Hematopoietic multipotent progenitor cell treated with erythropoietin and hydrocortisone succinate and interleukin-3 and kit ligand, for 8 days (in vitro differentiated cells): ENCODE data around the gene LRRC32.

Experiments used
- DNase-seq: peaks from one replicate; pipeline ENCODE4 v3.0.0-alpha.2; 2015

Gene LRRC32, protein sequence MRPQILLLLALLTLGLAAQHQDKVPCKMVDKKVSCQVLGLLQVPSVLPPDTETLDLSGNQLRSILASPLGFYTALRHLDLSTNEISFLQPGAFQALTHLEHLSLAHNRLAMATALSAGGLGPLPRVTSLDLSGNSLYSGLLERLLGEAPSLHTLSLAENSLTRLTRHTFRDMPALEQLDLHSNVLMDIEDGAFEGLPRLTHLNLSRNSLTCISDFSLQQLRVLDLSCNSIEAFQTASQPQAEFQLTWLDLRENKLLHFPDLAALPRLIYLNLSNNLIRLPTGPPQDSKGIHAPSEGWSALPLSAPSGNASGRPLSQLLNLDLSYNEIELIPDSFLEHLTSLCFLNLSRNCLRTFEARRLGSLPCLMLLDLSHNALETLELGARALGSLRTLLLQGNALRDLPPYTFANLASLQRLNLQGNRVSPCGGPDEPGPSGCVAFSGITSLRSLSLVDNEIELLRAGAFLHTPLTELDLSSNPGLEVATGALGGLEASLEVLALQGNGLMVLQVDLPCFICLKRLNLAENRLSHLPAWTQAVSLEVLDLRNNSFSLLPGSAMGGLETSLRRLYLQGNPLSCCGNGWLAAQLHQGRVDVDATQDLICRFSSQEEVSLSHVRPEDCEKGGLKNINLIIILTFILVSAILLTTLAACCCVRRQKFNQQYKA

DNA sequence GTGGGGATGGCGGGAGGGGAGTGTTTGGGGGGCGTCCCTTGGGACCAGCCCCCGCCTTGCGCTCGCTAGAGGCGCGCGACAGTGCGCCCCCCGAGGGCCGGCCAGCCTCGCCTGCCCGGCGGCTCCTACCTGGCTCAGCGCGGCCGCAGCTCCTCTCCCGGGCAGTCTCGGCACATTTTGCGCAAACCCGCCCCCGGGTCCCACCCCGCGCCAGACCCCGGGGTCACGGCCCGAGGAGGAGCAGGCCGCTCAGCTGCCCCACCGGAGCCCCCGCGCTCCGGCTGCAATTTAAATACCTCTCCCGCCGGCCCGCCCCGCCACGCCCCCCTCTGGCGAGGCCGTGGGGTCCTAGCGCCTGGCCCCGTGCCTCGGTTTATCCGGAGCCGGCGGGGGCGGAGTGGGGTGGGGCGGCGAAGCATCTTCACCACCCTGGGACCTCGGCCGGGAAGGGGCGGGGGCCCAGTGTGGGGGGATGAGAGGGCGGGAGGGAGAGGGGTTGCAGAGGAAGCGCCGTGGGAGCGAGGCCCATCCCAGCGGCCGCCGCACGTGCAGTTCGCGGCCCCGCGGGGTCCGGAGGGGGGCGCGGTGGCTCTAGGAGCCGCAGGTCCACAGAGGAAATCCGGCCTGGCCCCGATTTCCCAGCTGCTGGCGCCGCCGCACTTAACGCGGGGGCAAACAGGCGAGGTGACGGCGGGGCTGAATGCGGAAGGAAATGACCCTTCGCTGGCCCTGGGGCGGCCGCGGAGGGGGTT, at the start of gene LRRC32:
LRRC32 (minus strand) TSS at position 263 of the 752 bp plus-strand sequence. CDS start 4,793 bp downstream, outside the sequence.
- DNase-seq: no peak

DNA sequence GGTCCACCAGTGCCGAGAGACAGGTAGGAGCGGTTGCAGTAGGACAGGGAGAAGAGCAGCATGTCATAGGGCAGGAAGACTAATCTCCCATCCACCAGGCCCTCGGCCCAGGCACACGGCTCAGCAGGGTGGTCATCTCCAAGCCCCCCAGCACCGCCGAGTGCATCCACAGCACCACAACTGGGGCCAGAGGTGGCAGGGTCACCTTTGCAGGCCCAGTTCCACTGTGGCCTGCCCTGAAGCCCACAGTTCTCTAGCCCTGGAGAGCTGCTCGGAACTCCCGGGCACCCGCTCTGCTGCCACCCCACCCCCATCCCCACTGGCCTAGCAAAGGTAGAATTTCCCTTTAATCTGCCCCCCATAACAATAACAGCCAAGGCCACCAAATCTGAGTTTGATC, 49.1 kb upstream of the LRRC32 start:
- no peak for DNase-seq

GRCh38 chr11:76719281-76719680, 48.7 kb upstream of the LRRC32 start:
- no peak for DNase-seq

GRCh38 chr11:76717816-76718215, 47.3 kb upstream of the LRRC32 start:
- no peak for DNase-seq

- no peak for DNase-seq
Observed at GRCh38 chr11:76717369-76717768, 46.8 kb upstream of the LRRC32 start.

DNA sequence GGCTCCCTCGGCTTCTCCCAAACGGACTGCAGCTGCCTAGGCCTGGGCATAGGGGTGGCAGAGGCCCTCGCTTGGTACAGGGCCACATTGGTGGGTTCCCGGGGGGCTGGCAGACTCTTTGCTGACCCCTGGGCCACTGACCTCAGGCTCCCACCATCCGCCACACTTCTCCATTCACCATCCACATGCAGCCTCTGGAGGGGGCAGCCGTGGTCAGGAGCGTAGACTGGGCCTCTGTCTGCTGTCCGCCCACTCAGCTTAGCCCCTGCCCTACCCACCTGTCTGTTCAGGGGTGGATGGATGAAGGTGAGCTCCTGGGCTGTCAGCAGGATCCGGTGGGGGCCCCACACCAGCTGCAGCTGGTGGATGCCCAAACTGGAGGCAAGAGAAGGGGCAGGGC, 45.7 kb upstream of the LRRC32 start:
- no peak for DNase-seq

DNA sequence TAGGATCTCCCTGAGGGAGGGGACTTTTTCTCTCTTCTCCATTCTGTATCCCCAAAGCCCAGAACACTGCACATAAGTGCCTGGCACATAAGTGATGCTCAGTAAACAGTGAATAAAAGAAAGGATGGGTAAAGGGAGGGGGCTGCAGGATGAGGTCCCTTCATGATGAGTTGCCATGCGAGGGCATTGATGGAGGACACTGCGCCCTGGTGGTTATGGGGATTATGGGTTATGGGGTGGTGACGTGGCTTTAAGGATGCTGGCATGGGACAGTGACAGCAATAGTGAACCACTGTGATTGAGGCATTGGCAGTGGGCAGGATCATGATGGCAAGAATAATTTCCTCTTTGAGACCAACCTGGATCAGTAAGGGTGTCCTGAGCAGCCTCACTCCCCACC, 43.9 kb upstream of the LRRC32 start:
- DNase-seq: no peak

DNA sequence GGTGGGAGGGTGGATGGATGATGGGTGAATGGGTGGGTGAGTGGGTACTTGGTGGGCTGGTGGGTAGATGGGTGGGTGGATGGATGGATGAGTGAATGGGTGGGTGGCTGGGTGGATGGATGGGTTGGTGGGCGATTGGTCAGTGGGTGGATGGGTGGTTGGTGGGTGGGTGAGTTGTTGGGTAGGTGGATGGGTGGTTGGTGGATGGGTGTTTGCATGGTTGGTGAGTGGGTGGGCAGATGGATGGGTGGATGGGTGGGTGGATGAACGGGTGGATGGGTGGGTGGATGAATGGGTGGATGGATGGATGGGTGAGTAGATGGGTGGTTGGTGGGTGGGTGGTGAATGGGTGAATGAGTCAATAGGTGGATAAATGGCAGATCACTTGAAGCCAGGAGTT, 43.0 kb upstream of the LRRC32 start:
- DNase-seq: no peak

DNA sequence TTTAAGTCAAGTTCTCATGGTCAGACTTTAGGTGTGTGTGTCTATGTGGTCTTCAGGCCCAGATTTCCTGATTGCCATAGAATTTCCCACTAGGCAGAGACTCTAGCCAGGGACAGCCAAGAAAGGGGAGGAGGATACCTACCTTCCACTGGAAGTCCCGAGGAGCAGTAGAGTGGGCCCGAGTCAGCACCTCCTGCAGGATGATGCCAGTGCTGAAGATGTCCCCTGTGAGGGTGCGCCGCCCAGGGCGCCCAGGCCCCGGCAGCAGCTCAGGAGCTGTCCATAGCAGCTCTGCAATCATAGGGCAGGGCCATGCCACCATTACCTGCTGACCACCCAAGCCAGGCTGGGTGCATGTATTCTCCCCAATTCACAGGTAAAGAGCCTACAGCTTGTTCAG, 41.6 kb upstream of the LRRC32 start:
- no peak for DNase-seq

DNA sequence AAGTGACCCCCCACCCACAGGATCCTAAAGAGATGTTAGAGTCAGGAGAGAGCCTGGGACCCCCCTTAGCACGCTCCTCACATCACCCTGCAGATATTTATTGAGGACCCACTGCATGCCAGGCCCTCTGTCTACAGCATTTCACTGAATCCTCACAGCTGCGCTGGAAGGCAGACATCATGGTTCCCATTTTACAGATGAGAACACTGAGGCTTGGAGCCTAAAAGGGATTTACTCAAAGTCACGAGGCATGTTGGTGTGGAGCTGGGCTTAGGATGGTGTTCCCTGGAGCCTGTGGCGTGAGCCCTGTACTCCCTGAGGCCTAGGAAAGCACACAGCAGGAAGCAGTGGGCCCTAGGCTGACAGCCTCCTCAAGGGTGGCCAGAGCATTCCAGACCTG, 39.2 kb upstream of the LRRC32 start:
- no peak for DNase-seq

DNA sequence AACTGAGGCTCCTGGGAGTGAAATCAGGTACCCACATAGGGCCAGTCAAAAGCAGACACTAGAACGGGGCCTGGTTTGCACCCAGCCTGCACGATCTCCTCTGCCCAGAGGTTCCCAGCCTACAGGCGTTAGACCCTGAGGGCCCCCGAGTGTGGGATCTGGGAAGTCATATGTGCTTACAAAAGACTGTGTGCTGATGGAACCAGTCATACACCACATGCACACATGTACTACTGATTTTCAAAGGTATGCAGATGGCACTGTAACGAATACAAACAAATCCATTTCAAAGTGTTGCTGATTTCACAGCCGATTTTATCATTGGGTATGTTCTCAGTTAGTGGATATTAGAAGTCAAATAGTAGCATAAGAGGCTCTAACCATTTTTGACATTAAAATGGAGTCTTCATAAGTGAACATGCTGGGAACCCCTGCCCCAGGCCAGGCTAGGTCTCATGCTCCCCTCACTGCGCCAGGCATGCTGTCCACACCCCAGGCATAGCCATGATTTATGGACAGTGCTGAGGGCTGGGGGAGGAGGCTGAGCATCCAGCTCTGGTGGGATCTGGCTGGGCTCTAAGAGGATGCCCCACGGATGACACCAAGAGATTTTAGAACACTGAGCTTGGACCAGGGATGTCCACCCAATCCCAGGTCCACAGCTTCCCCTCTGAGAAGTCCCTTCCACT, 38.6 kb upstream of the LRRC32 start:
- DNase-seq: no peak

GRCh38 chr11:76707293-76707825, 36.8 kb upstream of the LRRC32 start:
- DNase-seq: no peak

GRCh38 chr11:76706667-76707066, 36.1 kb upstream of the LRRC32 start:
- DNase-seq: no peak

DNA sequence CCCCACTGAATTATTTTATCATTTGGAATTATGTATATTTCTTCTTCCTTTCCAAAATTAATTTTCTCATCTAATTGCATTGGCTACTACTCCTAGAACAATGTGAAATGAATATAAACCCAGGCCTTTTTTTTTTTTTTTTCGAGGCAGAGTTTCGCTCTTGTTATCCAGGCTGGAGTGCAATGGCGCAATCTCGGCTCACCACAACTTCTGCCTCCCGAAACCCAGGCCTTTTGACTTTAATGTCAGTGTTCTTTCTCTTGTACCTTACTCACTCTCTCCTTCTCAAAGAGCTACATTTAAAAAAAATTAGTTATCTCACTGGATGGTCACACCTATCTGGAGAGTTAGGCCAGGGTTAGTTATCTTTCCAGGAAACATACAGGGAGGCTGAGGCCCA, 35.3 kb upstream of the LRRC32 start:
- DNase-seq: no peak

GRCh38 chr11:76704171-76704948, 33.8 kb upstream of the LRRC32 start:
- DNase-seq: no peak

- no peak for DNase-seq
Observed at GRCh38 chr11:76703707-76704106, 33.2 kb upstream of the LRRC32 start.

- DNase-seq: peak; percentile 86
Observed at GRCh38 chr11:76702336-76703128, 32.0 kb upstream of the LRRC32 start.

DNA sequence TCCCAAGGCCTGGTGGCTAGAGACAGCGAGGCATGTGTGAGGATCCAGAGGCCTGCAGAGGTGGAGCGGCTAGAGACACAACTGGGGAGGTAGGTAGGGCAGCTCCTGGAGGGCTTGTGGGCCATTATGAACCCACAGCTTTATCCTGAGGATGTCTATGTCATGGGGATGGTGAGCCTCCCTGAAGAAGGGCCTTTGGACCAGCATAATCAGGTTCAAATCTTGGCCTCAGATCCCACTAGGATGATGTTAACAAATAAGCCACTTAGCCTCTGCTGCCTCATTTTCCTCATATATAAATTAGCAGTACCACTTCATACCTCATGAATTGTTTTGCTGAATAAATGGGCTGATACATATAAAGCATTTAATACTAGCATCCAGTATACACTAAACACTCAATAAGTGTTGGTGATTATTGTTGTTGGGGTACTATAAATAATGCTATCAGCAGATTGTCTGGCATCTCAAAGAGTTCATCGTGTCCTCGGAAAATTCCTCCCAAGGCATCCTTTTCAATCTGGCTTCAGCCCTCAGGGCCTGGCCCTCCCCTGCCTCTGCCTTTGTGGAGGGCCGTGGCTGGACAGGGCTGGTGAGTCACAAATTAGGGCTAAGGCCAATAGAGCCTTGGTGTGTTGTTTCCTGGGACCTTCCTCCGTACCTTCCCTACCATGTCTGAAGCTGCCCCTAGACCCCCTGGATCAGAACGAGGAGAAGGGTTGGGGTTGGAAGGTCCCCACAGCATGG, 30.9 kb upstream of the LRRC32 start:
- DNase-seq: no peak

GRCh38 chr11:76700177-76701100, 29.9 kb upstream of the LRRC32 start:
- DNase-seq: peak; percentile 98
